Kidney epithelial cell (primary cell): ENCODE data around the gene ZNF280B. TPM values are rescaled to one million over a fixed set of nuclear protein-coding genes. Genes with fewer than 3 reads are reported as not detected.
"Not testable (repeated sequence)": the region's sequence is repeated elsewhere in the genome, so short reads cannot be mapped to it uniquely, and the experiment has no call there.

ENCODE experiments used
- DNase-seq: peaks from one replicate; pipeline ENCODE4 v3.0.0-alpha.2; 2010; ENCODE audit warnings: low read depth
- H3K27me3 ChIP-seq: 2 replicates; pipeline ENCODE4 v1.6.0; 2011; ENCODE audit warnings: low read length; ENCODE audit not compliant: control insufficient read depth, insufficient read depth
- H3K36me3 ChIP-seq: 2 replicates; pipeline ENCODE4 v1.5.1; 2011; ENCODE audit warnings: low read length; ENCODE audit not compliant: control insufficient read depth, insufficient read depth
- H3K4me3 ChIP-seq: 2 replicates; pipeline ENCODE4 v1.5.1; 2011; ENCODE audit warnings: low read depth, mild to moderate bottlenecking, control low read depth, low read length
- total RNA-seq: library from RNA; depleted of rRNA; stranded (reverse); fragments of >200 nt; gene quantifications from 2 replicates; pipeline ENCODE4 v1.2.3, GENCODE V29; 2015
- TF ChIP-seq, protein P1 (sequence below): IDR thresholded peaks from 2 replicates; pipeline ENCODE4 v1.5.1; 2011; ENCODE audit warnings: mild to moderate bottlenecking, moderate library complexity, low read length, control low read depth, inconsistent platforms; ENCODE audit not compliant: insufficient read depth, poor library complexity, severe bottlenecking

ZNF280B gene
- total RNA-seq, 1 donor from 2014 or later: 4.0 TPM

DNA sequence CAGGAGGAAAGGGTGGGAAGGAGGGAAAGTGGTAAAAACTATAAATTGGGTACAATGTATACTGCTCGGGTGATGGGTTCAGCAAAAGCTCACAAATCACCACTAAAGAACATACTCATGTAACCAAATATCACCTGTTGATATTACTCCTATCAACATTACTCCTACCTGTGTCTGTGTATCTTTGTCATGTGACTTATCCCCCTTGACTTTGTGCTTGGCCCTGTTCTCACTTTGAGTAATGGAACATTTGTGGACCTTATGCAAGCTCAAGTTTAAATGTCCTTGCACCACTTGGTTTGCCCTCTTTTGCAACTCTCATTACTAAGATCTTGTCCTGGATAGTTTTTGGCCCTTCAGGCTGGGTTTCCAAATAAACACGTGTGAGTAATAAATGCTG, 39.0 kb downstream of the ZNF280B start:
- H3K4me3 ChIP-seq: no peak overlapping the region
- no peaks in the 10 kb centered on the region for H3K27me3 ChIP-seq
- H3K36me3 ChIP-seq: no peaks in the 10 kb centered on the region
- DNase-seq: no peak
- TF ChIP-seq, protein P1, sequence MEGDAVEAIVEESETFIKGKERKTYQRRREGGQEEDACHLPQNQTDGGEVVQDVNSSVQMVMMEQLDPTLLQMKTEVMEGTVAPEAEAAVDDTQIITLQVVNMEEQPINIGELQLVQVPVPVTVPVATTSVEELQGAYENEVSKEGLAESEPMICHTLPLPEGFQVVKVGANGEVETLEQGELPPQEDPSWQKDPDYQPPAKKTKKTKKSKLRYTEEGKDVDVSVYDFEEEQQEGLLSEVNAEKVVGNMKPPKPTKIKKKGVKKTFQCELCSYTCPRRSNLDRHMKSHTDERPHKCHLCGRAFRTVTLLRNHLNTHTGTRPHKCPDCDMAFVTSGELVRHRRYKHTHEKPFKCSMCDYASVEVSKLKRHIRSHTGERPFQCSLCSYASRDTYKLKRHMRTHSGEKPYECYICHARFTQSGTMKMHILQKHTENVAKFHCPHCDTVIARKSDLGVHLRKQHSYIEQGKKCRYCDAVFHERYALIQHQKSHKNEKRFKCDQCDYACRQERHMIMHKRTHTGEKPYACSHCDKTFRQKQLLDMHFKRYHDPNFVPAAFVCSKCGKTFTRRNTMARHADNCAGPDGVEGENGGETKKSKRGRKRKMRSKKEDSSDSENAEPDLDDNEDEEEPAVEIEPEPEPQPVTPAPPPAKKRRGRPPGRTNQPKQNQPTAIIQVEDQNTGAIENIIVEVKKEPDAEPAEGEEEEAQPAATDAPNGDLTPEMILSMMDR: no peak

DNA sequence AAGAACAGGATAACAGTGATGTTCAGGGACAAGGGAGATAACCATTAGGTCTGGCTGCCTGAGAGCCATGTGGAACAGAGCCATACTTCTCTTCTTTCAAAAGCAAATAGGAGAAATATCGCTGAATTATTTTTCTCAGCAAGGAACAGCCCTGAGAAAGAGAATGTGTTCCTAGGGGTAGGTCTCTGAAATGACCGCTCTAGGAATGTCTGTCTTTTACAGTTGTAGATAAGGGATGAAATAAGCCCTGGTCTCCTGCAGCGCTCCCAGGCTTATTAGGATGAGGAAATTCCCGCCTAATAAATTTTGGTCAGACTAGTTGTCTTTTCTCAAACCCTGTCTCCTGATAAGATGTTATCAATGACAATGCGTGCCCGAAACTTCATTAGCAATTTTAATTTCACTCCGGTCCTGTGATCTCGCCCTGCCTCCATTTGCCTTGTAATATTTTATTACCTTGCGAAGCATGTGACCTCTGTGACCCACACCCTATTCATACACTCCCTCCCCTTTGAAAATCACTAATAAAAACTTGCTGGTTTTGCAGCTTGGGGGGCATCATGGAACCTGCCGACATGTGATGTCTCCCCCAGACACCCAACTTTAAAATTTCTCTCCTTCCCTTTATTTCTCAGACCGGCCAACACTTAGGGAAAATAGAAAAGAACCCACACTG, 39.6 kb downstream of the ZNF280B start:
- not testable (repeated sequence) for H3K4me3 ChIP-seq, H3K36me3 ChIP-seq, H3K27me3 ChIP-seq, DNase-seq

DNA sequence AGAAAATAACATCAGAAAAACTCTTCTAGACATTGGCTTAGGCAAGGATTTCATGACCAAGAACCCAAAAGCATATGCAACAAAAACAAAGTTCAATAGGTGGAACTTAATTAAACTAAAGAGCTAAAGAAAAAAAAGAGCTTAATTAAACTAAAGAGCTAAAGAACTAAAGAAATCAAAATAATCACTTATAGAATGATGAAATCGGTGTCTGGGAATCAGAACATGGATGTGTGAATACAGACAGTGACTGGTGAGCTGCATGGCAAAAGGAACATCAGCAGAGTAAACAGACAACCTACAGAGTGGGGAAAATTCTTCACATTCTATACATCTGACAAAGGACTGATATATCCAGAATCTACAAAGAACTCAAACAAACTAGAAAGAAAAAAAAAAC, 41.4 kb downstream of the ZNF280B start:
- Histone ChIP-seq H3K36me3 (no peaks in the 10 kb centered on the region), H3K4me3 (no peak overlapping the region), H3K27me3 (no peaks in the 10 kb centered on the region)
- TF ChIP-seq, protein P1: no peak
- no peak for DNase-seq

DNA sequence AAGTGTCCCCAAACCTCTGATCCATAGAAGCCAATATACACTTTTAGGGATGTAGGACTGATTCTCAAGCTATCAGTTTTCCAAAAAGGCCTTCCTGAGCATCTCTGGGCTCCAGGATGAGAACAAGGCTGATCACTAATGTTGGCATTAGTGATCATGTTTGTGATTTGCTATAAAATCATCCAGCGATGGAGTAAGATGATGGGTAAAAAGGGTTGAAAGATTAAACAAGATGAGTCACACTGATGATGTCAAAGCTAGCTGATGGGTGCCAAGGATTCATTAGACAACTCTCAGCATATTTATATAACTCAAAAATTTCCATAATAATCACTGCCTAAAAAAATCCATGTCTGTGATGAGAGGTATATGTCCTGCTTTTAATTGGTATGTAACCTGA, 42.8 kb downstream of the ZNF280B start:
- no peaks in the 10 kb centered on the region for H3K27me3 ChIP-seq
- H3K36me3 ChIP-seq: no peaks in the 10 kb centered on the region
- TF ChIP-seq, protein P1: no peak
- DNase-seq: no peak
- H3K4me3 ChIP-seq: no peak overlapping the region

DNA sequence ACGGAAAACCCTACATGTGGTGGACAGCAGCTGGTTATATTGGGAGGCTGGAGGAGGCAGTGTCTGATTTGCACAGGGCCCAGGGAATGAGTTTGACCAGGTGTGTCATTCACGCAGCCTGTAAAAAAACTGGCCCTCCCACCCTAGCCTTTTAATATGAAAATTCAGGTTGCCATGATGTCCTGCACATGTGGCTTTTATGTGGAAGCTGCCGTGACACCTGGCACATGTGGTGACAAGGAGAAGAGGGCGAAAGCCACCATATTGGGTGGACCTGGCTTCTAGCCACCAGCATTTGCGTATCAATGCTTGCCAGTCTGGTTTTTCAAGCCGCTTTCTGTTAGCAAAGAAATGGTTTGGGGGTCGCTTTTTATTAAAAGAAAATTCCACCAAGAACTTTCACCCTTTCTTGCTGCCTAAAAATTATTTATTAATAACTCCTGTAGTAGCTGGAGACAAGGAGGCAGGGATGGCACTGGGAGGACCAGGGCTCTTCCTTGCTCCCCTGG, 43.4 kb downstream of the ZNF280B start:
- Histone ChIP-seq H3K4me3 (no peak overlapping the region), H3K27me3 (no peaks in the 10 kb centered on the region), H3K36me3 (no peaks in the 10 kb centered on the region)
- no peak for DNase-seq
- TF ChIP-seq, protein P1: no peak

DNA sequence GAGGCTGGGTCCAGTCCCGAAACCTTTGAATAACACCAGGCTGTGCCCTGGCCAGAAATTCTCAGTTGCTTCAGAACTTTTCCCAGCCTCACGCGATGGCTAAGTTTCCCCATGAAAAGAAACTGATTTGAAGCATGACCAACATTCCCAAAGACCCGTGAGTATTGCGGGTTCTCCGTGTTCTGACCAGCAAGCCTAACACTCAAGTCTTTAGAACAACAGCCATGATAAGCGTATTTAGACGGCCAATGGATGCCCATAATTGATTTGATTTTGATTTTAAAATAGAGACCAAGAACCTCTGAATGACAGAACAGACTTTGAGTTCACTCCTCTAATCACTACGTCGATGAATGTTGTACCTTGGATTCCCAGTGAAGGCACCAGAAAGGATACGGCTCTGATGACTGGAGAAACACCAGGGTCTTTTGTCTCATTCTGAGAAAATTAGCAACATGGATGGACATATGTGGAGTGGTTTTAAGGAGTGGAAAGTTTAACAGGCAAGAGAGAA, 43.9 kb downstream of the ZNF280B start:
- Histone ChIP-seq H3K27me3 (no peaks in the 10 kb centered on the region), H3K4me3 (no peak overlapping the region), H3K36me3 (no peaks in the 10 kb centered on the region)
- DNase-seq: no peak
- TF ChIP-seq, protein P1: no peak
